NCI-H510A (cell line): ENCODE measurements around the gene RWDD3.

ENCODE experiments used
- DNase-seq: peaks from one replicate; lab custom pipeline; 2025; lab: John Stamatoyannopoulos, UW

RWDD3 gene

GRCh38 chr1:95230256-95230655 is 3.8 kb upstream of the RWDD3 start:
- no peak for DNase-seq

- DNase-seq = no peak
These were observed 3.2 kb upstream of the RWDD3 start for GRCh38 chr1:95230768-95231191.

- DNase-seq = no peak
These were observed 1.2 kb upstream of the RWDD3 start for GRCh38 chr1:95232646-95233318.

- peak; percentile 3 for DNase-seq
These were observed 682 bp upstream of the RWDD3 start for GRCh38 chr1:95233319-95233736.

GRCh38 chr1:95236784-95237575 is 3.0 kb downstream of the RWDD3 start:
- DNase-seq = no peak

- no peak for DNase-seq
These were observed 4.1 kb downstream of the RWDD3 start for GRCh38 chr1:95237981-95238703.

- DNase-seq = no peak
These were observed 11.0 kb downstream of the RWDD3 start for GRCh38 chr1:95245029-95245428.

GRCh38 chr1:95246511-95246910 is 12.5 kb downstream of the RWDD3 start:
- no peak for DNase-seq

GRCh38 chr1:95247607-95248006 is 13.6 kb downstream of the RWDD3 start:
- DNase-seq = no peak

GRCh38 chr1:95249916-95250315 is 15.9 kb downstream of the RWDD3 start:
- DNase-seq = no peak

- no peak for DNase-seq
These were observed 18.4 kb downstream of the RWDD3 start for GRCh38 chr1:95252422-95252821.

- DNase-seq = no peak
These were observed 20.9 kb downstream of the RWDD3 start for GRCh38 chr1:95254959-95255358.

- no peak for DNase-seq
These were observed 21.8 kb downstream of the RWDD3 start for GRCh38 chr1:95255826-95256225.

- no peak for DNase-seq
These were observed 23.7 kb downstream of the RWDD3 start for GRCh38 chr1:95257758-95258157.

- no peak for DNase-seq
These were observed 25.2 kb downstream of the RWDD3 start for GRCh38 chr1:95259245-95259644.

GRCh38 chr1:95262913-95263312 is 28.9 kb downstream of the RWDD3 start:
- no peak for DNase-seq

GRCh38 chr1:95263450-95263849 is 29.4 kb downstream of the RWDD3 start:
- no peak for DNase-seq

- no peak for DNase-seq
These were observed 31.1 kb downstream of the RWDD3 start for GRCh38 chr1:95265106-95265505.

GRCh38 chr1:95276429-95276828 is 42.4 kb downstream of the RWDD3 start:
- DNase-seq = no peak

- DNase-seq = no peak
These were observed 44.4 kb downstream of the RWDD3 start for GRCh38 chr1:95278173-95279006.

GRCh38 chr1:95281781-95282517 is 47.9 kb downstream of the RWDD3 start:
- no peak for DNase-seq
